GM23248 (cell line): Measurements from ENCODE around the gene EOLA1.

ENCODE experiments used
- EZH2 ChIP-seq: fragments of 200-600 bp; sonication (generic); IDR thresholded peaks from 2 replicates; pipeline ENCODE4 v1.6.1; 2018; ENCODE audit warnings: antibody characterized with exemption, mild to moderate bottlenecking; ENCODE audit not compliant: insufficient read depth, poor library complexity, severe bottlenecking
- EZH2phosphoT487 ChIP-seq: fragments of 200-600 bp; sonication (generic); IDR thresholded peaks from 2 replicates; pipeline ENCODE4 v1.6.1; 2018; ENCODE audit warnings: antibody characterized with exemption, moderate library complexity, mild to moderate bottlenecking, low read depth; ENCODE audit not compliant: insufficient read depth

GRCh38 chrX:149493567-149494562, 46.9 kb upstream of the EOLA1 start:
- TF ChIP-seq EZH2 (no peak), EZH2phosphoT487 (no peak)
